SH-SY5Y (cell line): ENCODE measurements around the gene ABTB2.

Experiments
- GATA2 ChIP-seq: IDR thresholded peaks from 2 replicates; pipeline ENCODE4 v1.6.1; 2011; ENCODE audit warnings: mild to moderate bottlenecking, low read depth, low read length
- GATA3 ChIP-seq: IDR thresholded peaks from 2 replicates; pipeline ENCODE4 v1.6.1; 2011; ENCODE audit warnings: low read depth, mild to moderate bottlenecking, low read length, moderate library complexity

DNA sequence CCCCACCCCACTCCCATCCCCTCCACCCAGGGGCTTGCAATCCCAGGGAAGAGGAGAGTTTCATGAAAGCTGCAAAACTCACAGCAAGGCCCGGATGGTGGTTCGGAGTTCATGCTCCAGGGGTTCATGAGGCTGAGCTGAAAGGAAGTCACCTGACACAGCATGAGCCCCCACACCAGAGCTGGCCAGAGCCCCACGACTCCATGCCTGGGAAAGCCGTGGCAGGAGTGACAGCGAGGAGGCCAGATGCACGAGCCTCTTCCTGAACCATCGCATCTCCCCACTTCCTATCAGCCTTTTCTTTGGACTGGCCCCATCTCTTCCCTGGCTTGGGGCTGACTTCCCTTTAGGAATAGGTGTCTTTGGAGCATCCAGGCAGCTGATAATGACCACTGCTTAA is 105.8 kb downstream of the ABTB2 start:
- TF ChIP-seq GATA2 (no peak), GATA3 (no peak)
